Endometrial microvascular endothelial cells (primary cell): ENCODE measurements around the gene JMJD4. TPM values are rescaled to one million over a fixed set of nuclear protein-coding genes. Genes with fewer than 3 reads are reported as not detected.

Source experiments
- in situ Hi-C: cut with HindIII; loops from 2 replicates; pipeline ENCODE4 v1.10.0; 2017; ENCODE audit warnings: low sequenced_read_pairs, low pct_unique_long_range_greater_than_20kb; ENCODE audit errors: inconsistent ontology term
- total RNA-seq: library from RNA; depleted of rRNA; stranded (reverse); fragments of >200 nt; gene quantifications from one replicate; pipeline ENCODE4 v1.2.3, GENCODE V29; 2015; ENCODE audit errors: inconsistent ontology term

Gene JMJD4
- total RNA-seq: 23.7 TPM

- in situ Hi-C loops: no loop called here
Measured at GRCh38 chr1:227734856-227735538, at the start of gene JMJD4, which contains the start of gene SNAP47. TSS of gene JMJD4 (minus strand) at chr1:227735302. CDS start at chr1:227735273, 29 bp downstream. TSS of gene SNAP47 (plus strand) at chr1:227735435. CDS start at chr1:227747737, 12,302 bp downstream.

- in situ Hi-C loops: no loop called here
Measured at GRCh38 chr1:227782226-227782625, 47.1 kb upstream of the JMJD4 start.

- in situ Hi-C loops: no loop called here
Measured at GRCh38 chr1:227781314-227781930, 46.3 kb upstream of the JMJD4 start.

GRCh38 chr1:227780101-227781044 is 45.3 kb upstream of the JMJD4 start:
- in situ Hi-C loops: no loop called here

GRCh38 chr1:227779685-227780084 is 44.6 kb upstream of the JMJD4 start:
- in situ Hi-C loops: no loop called here

GRCh38 chr1:227779021-227779441 is 43.9 kb upstream of the JMJD4 start:
- in situ Hi-C loops: no loop called here

GRCh38 chr1:227778401-227778947 is 43.4 kb upstream of the JMJD4 start:
- in situ Hi-C loops: no loop called here

- in situ Hi-C loops: no loop called here
Measured at GRCh38 chr1:227777646-227778045, 42.5 kb upstream of the JMJD4 start.

- in situ Hi-C loops: no loop called here
Measured at GRCh38 chr1:227777156-227777555, 42.1 kb upstream of the JMJD4 start.

- in situ Hi-C loops: no loop called here
Measured at GRCh38 chr1:227776331-227776771, 41.2 kb upstream of the JMJD4 start.

GRCh38 chr1:227775841-227776240 is 40.7 kb upstream of the JMJD4 start:
- in situ Hi-C loops: no loop called here

- in situ Hi-C loops: no loop called here
Measured at GRCh38 chr1:227774821-227775661, 39.9 kb upstream of the JMJD4 start.

GRCh38 chr1:227774051-227774731 is 39.1 kb upstream of the JMJD4 start:
- in situ Hi-C loops: no loop called here

GRCh38 chr1:227773558-227773957 is 38.5 kb upstream of the JMJD4 start:
- in situ Hi-C loops: no loop called here

GRCh38 chr1:227771771-227772170 is 36.7 kb upstream of the JMJD4 start:
- in situ Hi-C loops: no loop called here

- in situ Hi-C loops: no loop called here
Measured at GRCh38 chr1:227771326-227771725, 36.2 kb upstream of the JMJD4 start.

- in situ Hi-C loops: no loop called here
Measured at GRCh38 chr1:227770812-227771211, 35.7 kb upstream of the JMJD4 start.
